OCI-LY1 (cell line): ENCODE measurements around the gene ACTL8.

Experiments
- H2AFZ ChIP-seq: fragments of 200-600 bp; sonication (generic), shearing (Covaris generic); 2 replicates; pipeline ENCODE4 v1.6.0; 2014; ENCODE audit warnings: antibody characterized with exemption, mild to moderate bottlenecking, low read length
- H3F3A ChIP-seq: fragments of 200-600 bp; sonication (generic), shearing (Covaris generic); 2 replicates; pipeline ENCODE4 v1.6.0; 2014; ENCODE audit warnings: mild to moderate bottlenecking, antibody characterized with exemption, low read length, moderate library complexity; ENCODE audit not compliant: insufficient read depth
- H3K27ac ChIP-seq: fragments of 200-600 bp; sonication (generic); 2 replicates; pipeline ENCODE4 v1.5.1; 2014; ENCODE audit warnings: low read length, mixed run types, mild to moderate bottlenecking, low read depth; ENCODE audit not compliant: poor library complexity, severe bottlenecking
- H3K27me3 ChIP-seq: fragments of 200-600 bp; sonication (generic); 2 replicates; pipeline ENCODE4 v1.6.0; 2014; ENCODE audit warnings: antibody characterized with exemption, mild to moderate bottlenecking, low read length, moderate library complexity; ENCODE audit not compliant: insufficient read depth
- H3K36me3 ChIP-seq: fragments of 200-600 bp; sonication (generic); 2 replicates; pipeline ENCODE4 v1.6.1; 2014; ENCODE audit warnings: mild to moderate bottlenecking, antibody characterized with exemption, low read length, moderate library complexity, mixed read lengths; ENCODE audit not compliant: insufficient read depth
- H3K4me1 ChIP-seq: fragments of 200-600 bp; sonication (generic); 2 replicates; pipeline ENCODE4 v1.5.1; 2014; ENCODE audit warnings: mild to moderate bottlenecking, low read length, moderate library complexity; ENCODE audit not compliant: insufficient read depth, severe bottlenecking
- H3K4me2 ChIP-seq: fragments of 200-600 bp; sonication (generic), shearing (Covaris generic); 2 replicates; pipeline ENCODE4 v1.6.1; 2014; ENCODE audit warnings: low read length
- H3K4me3 ChIP-seq: fragments of 200-600 bp; sonication (generic); 2 replicates; pipeline ENCODE4 v1.5.1; 2014; ENCODE audit warnings: low read length, low read depth, mild to moderate bottlenecking, mixed read lengths; ENCODE audit not compliant: poor library complexity, severe bottlenecking
- H3K79me2 ChIP-seq: fragments of 200-600 bp; shearing (Covaris generic); 2 replicates; pipeline ENCODE4 v1.6.1; 2016; ENCODE audit warnings: mixed run types, low read length, mixed read lengths; ENCODE audit not compliant: insufficient read depth
- H3K9ac ChIP-seq: fragments of 200-600 bp; sonication (generic), shearing (Covaris generic); 2 replicates; pipeline ENCODE4 v1.6.1; 2014; ENCODE audit warnings: mild to moderate bottlenecking, low read length, mixed read lengths
- H3K9me2 ChIP-seq: fragments of 200-600 bp; sonication (generic), shearing (Covaris generic); 2 replicates; pipeline ENCODE4 v1.6.1; 2014; ENCODE audit warnings: low read depth, mild to moderate bottlenecking, low read length, mixed read lengths
- H3K9me3 ChIP-seq: fragments of 200-600 bp; shearing (Covaris generic); 2 replicates; pipeline ENCODE4 v1.6.1; 2014; ENCODE audit warnings: low read length, mixed read lengths
- H4K20me1 ChIP-seq: fragments of 200-600 bp; sonication (generic), shearing (Covaris generic); 2 replicates; pipeline ENCODE4 v1.6.0; 2016; ENCODE audit warnings: mild to moderate bottlenecking, low read length; ENCODE audit not compliant: insufficient read depth
- CTCF ChIP-seq: fragments of 200-600 bp; sonication (generic), shearing (Covaris generic); IDR thresholded peaks from 2 replicates; pipeline ENCODE4 v1.5.1; 2017; ENCODE audit warnings: mild to moderate bottlenecking, antibody characterized with exemption, low read length, moderate library complexity, mixed read lengths
- EZH2 ChIP-seq: fragments of 200-600 bp; sonication (generic), shearing (Covaris generic); IDR thresholded peaks from 2 replicates; pipeline ENCODE4 v1.8.0; 2017; ENCODE audit warnings: borderline replicate concordance, mixed run types, mild to moderate bottlenecking, antibody characterized with exemption, low read length, moderate library complexity, mixed read lengths

Gene ACTL8

GRCh38 chr1:17845583-17845982, 90.5 kb downstream of the ACTL8 start:
- no peak overlapping the region for H3K27ac ChIP-seq
- no peaks in the 10 kb centered on the region for H3F3A ChIP-seq
- H3K79me2 ChIP-seq: no peaks in the 10 kb centered on the region
- no peak overlapping the region for H2AFZ ChIP-seq
- no peaks in the 10 kb centered on the region for H3K36me3 ChIP-seq
- H3K4me2 ChIP-seq: no peak overlapping the region
- no peak overlapping the region for H3K4me3 ChIP-seq
- H3K4me1 ChIP-seq: no peaks in the 10 kb centered on the region
- no peaks in the 10 kb centered on the region for H3K27me3 ChIP-seq
- H3K9me3 ChIP-seq: no peaks in the 10 kb centered on the region
- H3K9me2 ChIP-seq: no peaks in the 10 kb centered on the region
- H3K9ac ChIP-seq: no peak overlapping the region
- no peaks in the 10 kb centered on the region for H4K20me1 ChIP-seq
- no peak for TF ChIP-seq EZH2
- no peak for TF ChIP-seq CTCF

GRCh38 chr1:17846341-17846740, 91.2 kb downstream of the ACTL8 start:
- no peaks in the 10 kb centered on the region for H3K4me1 ChIP-seq
- H3K79me2 ChIP-seq: no peaks in the 10 kb centered on the region
- H3K4me2 ChIP-seq: no peak overlapping the region
- no peak overlapping the region for H3K9ac ChIP-seq
- H4K20me1 ChIP-seq: no peaks in the 10 kb centered on the region
- no peak overlapping the region for H3K27ac ChIP-seq
- no peaks in the 10 kb centered on the region for H3K9me3 ChIP-seq
- no peaks in the 10 kb centered on the region for H3K36me3 ChIP-seq
- no peaks in the 10 kb centered on the region for H3K9me2 ChIP-seq
- H3K4me3 ChIP-seq: no peak overlapping the region
- no peak for TF ChIP-seq EZH2
- no peak for TF ChIP-seq CTCF
- no peaks in the 10 kb centered on the region for H3K27me3 ChIP-seq
- no peak overlapping the region for H2AFZ ChIP-seq
- no peaks in the 10 kb centered on the region for H3F3A ChIP-seq

GRCh38 chr1:17847111-17847510, 92.0 kb downstream of the ACTL8 start:
- no peaks in the 10 kb centered on the region for H4K20me1 ChIP-seq
- H3K4me3 ChIP-seq: no peak overlapping the region
- no peaks in the 10 kb centered on the region for H3K79me2 ChIP-seq
- no peak overlapping the region for H3K9ac ChIP-seq
- no peaks in the 10 kb centered on the region for H3K9me3 ChIP-seq
- no peaks in the 10 kb centered on the region for H3F3A ChIP-seq
- H3K27ac ChIP-seq: no peak overlapping the region
- no peaks in the 10 kb centered on the region for H3K36me3 ChIP-seq
- no peak overlapping the region for H2AFZ ChIP-seq
- H3K27me3 ChIP-seq: no peaks in the 10 kb centered on the region
- TF ChIP-seq EZH2 (no peak), CTCF (no peak)
- no peak overlapping the region for H3K4me2 ChIP-seq
- H3K4me1 ChIP-seq: no peaks in the 10 kb centered on the region
- no peaks in the 10 kb centered on the region for H3K9me2 ChIP-seq
